Stimulated activated CD8-positive, alpha-beta memory T cell treated with anti-CD3 and anti-CD28 coated beads, Interleukin-12 subunit alpha, Interleukin-12 subunit beta, amount 100 ng/mL, for 24 hours (primary cell): ENCODE measurements around the gene CREB3L1.

ENCODE experiments used
- DNase-seq: peaks from one replicate; pipeline ENCODE4 v3.0.0-alpha.2; 2020; ENCODE audit errors: extremely low read depth

CREB3L1 gene

DNA sequence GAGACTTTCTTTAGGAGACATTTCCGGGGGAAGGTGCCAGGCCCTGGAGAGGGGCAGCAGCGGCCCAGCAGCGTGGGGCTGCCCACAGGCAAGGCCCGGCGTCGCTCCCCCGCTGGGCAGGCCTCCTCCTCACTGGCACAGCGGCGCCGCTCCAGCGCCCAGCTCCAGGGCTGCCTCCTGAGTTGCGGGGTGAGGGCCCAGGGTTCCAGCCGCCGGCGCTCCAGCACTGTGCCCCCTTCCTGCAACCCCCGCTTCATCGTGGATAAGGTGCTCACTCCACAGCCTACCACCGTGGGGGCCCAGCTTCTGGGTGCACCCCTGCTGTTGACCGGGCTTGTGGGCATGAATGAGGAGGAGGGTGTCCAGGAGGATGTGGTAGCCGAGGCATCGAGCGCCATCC is 88.8 kb downstream of the CREB3L1 start:
- no peak for DNase-seq

DNA sequence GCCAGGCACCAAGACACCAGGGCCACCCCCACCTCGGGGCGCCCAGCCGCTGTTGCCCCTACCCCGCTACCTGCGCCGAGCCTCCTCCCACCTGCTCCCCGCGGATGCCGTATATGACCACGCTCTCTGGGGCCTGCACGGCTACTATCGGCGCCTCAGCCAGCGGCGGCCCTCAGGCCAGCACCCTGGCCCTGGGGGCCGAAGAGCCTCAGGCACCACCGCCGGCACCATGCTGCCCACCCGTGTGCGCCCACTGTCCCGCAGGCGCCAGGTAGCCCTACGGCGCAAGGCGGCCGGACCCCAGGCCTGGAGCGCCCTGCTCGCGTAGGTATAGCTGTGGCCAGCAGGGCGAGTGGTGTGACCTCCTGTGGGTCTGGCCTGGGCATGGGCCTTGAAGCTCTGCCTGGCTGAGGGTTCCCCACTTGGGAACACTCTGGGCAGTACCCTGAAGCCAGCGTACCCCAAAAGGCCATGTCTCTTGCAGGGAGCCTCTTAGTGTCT is 89.2 kb downstream of the CREB3L1 start:
- no peak for DNase-seq

DNA sequence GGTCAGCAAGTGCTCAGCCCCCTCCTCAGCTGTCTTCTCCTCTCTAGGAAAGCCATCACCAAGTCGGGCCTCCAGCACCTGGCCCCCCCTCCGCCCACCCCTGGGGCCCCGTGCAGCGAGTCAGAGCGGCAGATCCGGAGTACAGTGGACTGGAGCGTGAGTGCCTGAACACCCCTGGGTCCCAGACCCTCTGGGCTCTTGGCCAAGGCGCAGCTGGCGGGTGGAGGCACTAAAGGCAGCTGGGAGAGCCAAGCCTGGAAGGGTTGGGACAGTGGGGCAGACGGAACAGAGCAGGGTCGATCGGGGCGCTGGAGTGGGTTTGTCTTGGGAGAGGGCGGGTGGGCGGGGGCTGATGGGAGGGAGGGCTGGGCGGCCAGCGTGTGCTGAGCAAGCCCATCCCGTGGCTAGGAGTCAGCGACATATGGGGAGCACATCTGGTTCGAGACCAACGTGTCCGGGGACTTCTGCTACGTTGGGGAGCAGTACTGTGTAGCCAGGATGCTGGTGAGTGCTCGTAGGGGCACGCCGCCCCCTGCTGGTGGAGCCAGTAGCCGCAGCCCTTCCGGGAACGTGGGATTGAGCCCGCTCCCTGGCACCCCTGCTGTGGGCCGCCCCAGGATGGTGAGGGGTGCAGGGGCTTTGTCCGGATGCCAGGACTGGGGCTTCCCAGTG is 89.9 kb downstream of the CREB3L1 start:
- DNase-seq = no peak

DNA sequence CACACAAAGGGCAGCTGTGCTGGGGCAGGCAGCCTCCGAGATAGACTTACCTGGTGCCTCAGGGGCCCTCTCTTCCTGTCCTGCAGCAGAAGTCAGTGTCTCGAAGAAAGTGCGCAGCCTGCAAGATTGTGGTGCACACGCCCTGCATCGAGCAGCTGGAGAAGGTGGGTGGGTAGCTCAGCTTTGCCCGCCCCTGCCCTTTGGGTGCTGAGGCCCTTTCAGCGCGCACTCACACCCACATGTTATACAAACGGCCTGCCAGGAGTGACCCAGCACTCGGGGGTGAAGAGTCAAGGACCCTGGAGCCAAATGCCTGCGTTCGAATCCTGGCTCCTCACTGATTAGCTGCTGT is 90.4 kb downstream of the CREB3L1 start:
- no peak for DNase-seq

DNA sequence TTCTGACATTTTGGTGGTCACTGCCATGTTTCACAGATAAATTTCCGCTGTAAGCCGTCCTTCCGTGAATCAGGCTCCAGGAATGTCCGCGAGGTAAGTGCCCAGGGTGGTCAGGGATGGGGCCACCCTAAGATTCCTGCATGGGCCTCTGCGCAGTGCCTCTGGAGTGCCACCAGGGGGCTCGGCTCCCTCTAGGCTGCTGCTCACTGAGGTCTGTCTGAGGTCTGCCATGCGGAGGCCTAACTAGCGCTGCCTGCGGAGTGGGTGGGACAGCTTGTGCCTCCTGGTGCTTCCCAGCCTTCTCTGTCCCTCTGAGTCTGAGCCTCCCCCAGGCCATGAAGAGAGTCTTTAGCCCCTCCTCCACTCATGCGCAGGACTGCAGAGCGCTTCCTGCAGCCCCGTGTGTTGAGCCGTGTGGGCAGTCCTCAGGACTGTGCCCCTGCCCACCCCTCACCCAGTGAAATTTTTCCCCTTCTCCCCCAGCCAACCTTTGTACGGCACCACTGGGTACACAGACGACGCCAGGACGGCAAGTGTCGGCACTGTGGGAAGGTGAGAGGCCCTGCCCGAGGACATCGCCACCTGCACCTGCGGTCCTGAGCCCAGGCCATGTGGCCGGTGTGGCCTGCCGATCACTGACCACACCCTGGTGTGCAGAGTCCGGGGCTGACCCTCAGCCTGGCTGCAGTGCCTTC is 92.1 kb downstream of the CREB3L1 start:
- DNase-seq = no peak

DNA sequence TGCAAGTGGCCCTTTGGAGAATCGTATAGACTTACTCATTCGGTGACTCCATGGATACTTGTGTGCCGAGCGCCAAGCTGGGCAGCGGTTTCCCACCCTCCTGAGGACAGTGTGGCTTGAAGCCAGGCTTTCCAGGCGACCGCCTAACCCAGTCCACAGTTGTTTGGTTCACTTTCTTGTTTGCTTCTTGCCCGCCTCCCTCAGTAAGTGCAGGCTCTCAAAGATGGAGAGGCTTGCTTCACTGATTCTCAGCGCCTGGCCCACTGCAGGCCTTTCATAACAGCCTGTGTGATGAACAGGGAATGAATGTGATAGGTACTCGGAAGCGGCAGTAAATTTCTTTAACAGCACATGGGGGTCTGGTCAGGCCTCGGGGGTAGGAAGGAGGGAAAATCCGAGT is 92.8 kb downstream of the CREB3L1 start:
- no peak for DNase-seq
